Activated CD4-positive, alpha-beta T cell treated with anti-CD3 and anti-CD28 coated beads for 1 hour (primary cell): ENCODE data around the gene SPATS1.
"Not testable (repeated sequence)": the region's sequence is repeated elsewhere in the genome, so short reads cannot be mapped to it uniquely, and the experiment has no call there.

Experiments
- DNase-seq: peaks from one replicate; pipeline ENCODE4 v3.0.0-alpha.2; 2020

The SPATS1 gene

DNA sequence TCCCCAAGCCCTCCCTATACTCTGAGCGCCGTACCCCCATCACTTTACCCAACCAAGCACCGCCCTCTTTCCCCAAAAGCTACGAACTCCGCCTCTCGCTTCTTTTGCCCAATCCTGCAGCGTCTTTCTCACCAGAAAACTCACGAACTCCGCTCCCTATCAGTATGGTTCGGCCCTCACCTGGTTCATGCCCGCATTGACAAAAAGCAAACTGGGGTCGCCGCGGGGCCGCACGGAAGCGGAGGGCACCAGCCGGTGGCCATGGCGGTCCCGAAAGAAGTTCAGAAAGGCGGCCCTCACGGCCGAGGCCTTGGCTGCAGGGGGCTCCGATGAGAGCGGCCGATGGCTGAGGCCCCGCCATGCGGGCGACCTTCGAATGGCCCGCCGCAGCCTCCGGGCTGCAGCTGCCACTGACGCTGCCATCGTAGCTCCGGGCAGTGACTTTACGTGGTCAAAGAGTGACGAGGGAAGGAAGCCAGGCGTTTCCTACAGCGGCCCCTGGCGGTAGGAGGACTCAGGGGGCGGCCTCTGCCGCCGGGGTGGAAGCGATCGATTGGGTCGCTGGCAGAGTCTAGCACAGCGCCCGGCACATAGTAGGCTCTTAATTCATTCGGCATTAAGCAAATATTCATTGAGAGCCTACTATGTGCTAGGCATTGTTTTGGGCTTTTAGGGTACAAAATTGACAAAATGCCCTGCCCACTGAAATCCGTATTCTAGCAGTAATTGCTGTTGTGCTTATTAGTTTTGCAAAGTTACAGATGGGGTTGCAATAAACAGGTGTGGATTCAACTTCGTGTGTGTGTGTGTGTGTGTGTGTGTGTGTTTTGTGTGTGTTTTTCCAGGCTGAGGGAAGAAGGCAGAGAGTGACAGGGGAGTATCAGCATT, 29.3 kb upstream of the SPATS1 start, which contains the start of gene AARS2:
Gene AARS2, minus strand, starts transcription at position 447 of the 888 bp plus-strand sequence. Its CDS starts 24 bp downstream, at position 423.
- DNase-seq: peak; percentile 86

DNA sequence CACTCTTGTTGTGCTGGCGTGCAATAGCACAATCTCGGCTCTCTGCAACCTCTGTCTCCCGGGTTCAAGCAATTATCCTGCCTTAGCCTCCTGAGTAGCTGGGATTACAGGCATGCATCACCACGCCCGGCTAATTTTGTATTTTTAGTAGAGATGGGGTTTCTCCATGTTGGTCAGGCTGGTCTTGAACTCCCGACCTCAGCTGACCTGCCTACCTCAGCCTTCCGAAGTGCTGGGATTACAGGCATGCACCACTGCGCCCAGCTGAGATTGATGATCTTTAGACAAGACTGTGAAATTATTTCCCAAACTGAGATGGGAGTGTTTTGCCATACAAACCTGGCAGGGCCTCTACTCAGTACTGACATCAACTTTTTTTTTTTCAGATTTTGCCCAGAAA, 27.8 kb upstream of the SPATS1 start:
- DNase-seq: not testable (repeated sequence)

DNA sequence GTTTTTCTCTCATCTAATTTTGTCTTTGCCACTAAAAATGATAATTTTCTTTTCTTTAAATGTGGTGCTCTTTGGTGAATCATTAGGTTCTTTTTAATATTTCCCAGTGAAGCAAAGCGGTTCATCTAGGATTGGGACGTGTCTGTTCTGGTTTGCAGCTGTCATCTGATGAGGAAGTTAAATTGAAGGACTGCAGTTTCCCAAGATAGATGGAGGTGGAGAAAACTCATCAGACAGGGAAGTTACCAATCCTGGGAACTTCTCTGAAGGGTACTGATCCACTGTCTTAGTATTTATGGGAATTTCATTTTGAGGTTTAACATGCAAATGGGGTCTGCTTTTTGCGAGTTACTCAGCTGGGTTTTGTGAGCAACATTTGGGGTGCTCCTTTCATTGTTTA, 26.9 kb upstream of the SPATS1 start:
- no peak for DNase-seq

DNA sequence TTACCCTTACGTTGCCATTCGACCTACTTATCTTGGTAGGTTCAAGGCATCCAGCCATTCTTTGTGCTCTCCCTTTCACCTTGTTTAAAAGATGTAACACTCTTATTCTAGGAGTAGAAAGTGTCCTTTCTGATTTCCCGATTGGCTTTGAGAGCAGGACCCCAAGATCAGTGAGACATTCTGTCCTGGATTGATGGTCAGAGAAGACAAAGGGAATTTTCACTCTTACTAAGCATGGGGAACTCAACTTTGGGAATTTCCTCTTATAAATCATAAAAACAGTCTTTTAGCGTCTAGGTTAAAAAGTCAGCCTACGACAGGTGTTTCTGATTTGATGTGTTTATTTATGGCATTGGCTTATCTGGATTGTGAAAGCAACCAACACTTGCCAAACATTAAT, 26.5 kb upstream of the SPATS1 start:
- DNase-seq: no peak

DNA sequence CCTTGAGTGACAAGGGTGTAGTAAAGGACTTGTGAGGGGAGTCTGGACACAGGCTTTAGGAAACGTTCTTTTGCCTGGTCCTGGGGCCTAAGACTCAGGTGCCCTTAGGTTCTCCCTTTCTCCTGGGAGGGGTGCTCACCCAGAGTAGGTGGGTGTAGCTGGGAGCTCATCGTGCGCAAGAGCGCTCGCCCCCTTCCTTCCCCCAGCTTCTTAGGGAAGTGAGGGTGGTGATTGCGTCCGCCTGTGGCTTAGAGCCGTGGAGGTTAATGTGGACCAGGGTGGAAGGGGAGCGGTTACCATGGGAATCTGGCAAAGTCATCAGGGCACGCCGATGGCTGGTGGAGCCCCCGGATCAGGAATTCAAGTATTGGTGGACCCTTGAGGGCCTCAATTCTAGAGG, 26.0 kb upstream of the SPATS1 start:
- DNase-seq: no peak

DNA sequence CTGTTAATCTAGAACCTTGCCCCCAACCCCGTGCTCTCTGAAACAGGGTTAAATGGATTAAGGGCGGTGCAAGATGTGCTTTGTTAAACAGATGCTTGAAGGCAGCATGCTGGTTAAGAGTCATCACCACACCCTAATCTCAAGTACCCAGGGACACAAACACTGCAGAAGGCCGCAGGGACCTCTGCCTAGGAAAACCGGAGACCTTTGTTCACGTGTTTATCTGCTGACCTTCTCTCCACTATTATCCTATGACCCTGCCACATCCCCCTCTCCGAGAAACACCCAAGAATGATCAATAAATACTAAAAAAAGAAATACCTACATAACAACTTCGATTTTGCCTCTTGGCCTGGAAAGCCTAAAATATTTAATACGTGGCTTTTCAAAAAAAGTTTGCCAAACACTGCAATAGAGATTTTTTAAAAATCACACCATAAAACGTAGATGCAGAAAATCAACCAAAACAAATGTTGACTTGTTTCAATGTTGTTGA, 25.3 kb upstream of the SPATS1 start:
- DNase-seq: not testable (repeated sequence)

DNA sequence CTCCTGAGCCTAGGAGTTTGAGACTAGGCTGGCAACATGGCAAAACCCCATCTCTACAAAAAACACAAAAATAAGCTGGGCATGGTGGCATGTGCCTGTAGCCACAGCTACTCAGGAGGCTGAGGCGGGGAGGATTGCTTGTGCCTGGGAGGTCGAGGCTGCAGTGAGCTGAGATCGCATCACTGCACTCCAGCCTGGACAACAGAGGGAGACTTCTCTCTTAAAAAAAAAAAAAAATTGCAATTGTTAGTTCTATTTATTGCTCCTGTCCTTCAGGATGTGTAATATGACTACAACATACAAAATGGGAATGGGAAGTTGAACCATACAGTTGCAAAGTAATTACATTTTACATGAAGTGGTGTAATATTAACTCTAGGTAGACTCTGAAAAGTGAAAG, 21.2 kb upstream of the SPATS1 start:
- DNase-seq: no peak

DNA sequence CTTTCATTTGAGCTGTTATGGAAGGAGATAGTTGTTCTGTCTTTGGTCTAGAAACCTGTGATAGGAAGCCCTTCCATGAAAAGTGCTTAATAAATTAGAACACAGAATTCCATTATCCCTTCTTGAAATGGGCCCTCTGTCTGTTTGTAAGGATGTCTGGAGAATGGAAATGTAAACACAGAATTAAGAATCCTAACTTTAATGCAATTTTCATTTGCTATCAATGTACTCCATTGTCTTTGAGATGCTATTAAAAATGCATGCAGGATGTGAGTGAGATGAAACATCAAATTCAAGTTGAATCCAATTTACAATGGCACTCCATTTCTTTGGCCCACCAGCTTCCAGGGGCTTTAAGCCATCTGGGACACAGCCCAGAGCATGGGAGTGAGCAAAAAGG, 15.4 kb upstream of the SPATS1 start:
- no peak for DNase-seq

DNA sequence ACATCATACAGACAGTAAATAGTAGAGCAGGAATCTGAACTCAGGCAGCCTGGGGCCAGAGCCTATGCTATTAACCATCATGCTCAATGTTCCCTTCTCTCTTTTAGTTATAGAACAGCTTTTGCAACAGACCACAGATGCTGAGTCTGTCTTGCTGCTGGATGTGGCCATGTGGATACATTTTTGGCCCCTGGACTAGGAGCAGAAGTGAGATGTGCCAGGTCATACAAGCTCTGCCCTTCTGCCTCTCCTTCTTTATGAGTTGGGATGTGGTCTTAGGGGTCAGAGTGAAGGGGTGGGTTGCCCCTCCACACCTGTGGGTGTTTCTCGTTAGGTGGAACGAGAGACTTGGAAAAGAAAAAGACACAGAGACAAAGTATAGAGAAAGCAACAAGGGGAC, 14.7 kb upstream of the SPATS1 start:
- DNase-seq: no peak

DNA sequence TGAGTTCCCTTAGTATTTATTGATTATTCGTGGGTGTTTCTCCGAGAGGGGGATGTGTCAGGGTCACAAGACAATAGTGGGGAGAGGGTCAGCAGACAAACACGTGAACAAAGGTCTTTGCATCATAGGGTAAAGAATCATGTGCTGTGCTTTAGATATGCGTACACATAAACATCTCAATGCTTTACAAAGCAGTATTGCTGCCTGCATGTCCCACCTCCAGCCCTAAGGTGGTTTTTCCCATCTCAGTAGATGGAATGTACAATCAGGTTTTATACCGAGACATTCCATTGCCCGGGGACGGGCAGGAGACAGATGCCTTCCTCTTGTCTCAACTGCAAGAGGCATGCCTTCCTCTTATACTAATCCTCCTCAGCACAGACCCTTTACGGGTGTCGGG, 14.2 kb upstream of the SPATS1 start:
- DNase-seq: not testable (repeated sequence)

DNA sequence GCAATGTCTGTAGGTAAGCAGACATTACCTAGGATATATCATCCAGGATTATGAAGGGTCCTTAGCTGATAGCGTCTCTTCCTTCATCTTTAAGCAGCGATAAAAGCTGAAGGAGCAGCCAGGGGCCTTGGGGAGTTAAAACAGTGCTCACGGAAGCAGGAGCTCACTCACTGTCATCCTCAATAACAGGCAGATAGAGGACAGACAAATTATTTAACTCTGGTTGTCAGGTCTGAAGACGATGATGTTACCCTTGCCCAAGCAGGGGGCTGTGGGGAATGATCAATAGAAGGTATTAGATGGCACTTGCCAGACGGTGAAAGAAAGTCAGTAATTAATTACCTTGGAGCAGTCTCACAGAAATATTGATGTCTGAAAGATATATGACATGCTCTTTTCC, 12.6 kb upstream of the SPATS1 start:
- DNase-seq: no peak

DNA sequence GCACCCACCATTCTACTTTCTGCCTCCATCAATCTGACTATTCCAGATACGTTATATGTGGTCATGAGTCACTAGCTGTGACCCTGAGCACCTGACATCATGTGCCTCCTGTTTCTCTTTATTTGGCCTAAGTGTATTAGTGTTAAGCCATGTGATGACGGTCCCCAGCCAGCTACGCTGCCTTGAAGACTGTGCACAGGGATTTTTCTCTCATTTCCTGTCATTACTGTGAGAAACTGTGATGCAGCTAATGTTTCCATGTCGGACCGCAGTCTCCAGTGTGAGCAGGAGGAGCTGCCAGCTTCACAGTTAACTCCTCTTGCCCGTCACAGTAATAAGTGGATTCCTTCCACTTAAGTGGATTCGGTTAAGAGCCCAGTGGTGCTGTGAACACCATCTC, 9.9 kb upstream of the SPATS1 start:
- DNase-seq: no peak

DNA sequence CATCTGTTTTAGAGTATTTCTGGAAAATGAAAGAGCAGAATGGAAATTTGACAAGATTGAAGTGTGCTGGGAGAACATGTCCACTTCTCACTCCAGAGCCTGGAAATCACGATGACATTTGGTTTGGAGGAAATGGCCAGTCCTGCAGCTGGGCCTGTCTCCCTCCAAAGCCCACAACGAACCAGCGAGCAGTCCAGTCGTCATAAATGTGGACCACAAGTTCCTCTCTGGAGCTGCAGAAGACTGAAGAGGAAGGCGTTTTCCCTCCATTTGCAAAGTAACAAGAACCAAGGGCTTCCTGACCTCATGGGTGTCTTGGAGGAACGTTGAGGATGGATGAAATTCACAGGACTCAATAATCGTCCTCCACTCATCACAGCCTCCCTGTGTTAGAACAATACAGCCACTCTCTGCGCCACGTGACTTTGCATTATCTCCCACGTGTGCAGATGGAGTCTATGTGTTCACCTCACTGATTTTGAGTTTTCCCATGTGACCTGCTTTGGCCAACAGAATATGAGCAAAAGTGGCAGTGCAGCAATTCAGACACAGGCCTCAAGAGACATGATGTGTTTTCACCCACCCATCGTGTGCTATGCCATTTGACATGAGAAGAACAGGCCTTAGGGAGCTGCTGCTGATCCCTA, 9.1 kb upstream of the SPATS1 start:
- no peak for DNase-seq

DNA sequence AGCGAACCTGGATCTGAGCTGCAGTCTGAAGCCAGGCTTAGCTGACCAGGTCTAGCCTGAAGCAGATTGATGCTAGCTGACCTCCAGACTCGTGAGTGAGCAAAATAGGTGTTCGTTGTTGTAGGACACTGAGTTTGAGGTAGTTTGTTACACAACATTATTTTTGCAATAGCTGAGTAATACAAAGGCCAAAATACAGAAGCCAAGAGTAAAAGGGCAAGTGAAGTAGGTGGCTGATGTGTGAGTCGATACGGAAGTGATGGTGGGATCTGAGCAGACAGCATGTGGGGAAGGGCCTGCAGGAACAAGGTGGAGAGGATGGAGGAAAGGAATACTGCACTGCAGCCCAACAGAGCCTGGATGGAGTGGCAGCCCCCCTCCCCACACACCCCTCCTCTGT, 8.5 kb upstream of the SPATS1 start:
- no peak for DNase-seq

DNA sequence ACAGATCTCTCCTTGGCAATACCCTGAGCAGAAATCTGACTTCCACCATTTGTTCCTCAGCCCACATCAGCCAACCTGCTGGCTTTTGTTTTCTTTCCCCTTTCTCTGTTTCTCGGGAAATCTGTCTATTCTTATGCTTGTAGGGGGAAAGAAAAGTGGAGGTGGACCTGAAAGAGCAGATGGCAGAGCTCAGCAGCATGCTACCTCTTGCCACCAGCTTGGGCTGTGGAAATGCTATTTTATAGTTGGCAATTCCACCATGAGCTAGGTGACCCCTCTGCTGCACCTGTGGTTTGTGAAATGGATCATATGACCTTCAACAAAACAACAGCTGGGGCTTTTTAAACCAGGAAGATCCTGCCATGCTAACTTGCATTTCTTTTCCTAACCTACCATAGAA, 6.8 kb upstream of the SPATS1 start:
- no peak for DNase-seq

DNA sequence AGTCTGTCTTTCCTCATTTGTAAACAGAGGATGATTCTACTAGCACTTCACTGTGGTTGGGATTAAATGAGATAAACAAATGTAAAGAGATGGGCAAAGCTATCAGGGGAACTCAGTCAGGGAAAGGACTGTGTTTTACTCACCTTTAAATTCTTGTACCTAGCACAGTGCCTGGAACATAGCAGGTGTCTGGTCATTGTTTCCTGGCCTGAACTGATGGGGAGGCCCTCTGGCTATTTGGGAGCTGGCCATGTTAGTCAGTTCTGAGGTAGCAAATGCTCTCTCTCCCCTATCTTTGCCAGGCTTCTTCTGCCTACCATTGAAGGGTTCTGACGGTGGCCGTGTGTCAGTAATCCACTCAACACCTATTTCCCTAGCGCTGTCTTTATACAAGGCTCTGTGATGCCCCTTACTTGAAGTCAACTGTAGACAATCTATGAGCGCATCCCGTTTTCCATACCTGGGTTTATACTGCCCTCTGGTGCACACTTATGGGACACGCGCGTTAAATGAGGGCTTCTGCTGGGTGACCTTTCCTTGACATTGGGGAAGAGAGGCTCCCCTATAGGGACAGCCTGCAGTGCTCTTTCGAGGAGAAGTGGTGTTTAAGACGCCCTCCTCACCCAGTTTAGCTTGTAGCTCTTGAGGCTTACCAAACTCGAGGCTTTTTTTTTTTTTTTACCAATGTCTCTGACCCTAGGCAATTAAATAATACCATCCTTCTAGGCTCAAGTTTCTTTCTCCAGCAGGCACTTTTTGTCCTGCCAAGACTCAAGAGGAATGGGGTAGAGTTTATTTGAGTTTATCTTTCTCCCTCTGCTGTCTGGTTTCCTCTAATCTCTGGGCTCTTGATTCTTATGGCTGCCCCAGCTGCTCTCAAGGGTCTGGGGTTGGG, 4.0 kb upstream of the SPATS1 start:
- peak; percentile 46 for DNase-seq

DNA sequence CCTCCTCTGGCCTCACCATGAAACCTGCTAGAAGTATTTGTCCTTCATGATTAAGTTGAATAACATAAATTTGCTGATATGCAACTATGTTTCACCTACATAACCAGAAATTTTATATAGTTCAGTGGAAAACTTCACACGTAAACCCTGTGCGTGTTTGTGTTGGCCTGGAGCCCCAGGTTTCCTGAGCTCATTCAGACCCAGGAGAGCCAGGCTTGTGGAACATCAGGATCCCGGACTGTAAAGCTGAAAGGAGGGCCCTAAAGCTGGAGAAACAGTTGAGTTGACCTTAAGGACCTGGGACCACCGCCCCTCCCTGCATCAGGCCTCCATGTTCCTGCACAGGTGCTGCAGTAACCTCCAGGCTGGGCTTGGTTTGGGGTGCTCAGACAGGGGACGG, 3.1 kb upstream of the SPATS1 start:
- DNase-seq: no peak

DNA sequence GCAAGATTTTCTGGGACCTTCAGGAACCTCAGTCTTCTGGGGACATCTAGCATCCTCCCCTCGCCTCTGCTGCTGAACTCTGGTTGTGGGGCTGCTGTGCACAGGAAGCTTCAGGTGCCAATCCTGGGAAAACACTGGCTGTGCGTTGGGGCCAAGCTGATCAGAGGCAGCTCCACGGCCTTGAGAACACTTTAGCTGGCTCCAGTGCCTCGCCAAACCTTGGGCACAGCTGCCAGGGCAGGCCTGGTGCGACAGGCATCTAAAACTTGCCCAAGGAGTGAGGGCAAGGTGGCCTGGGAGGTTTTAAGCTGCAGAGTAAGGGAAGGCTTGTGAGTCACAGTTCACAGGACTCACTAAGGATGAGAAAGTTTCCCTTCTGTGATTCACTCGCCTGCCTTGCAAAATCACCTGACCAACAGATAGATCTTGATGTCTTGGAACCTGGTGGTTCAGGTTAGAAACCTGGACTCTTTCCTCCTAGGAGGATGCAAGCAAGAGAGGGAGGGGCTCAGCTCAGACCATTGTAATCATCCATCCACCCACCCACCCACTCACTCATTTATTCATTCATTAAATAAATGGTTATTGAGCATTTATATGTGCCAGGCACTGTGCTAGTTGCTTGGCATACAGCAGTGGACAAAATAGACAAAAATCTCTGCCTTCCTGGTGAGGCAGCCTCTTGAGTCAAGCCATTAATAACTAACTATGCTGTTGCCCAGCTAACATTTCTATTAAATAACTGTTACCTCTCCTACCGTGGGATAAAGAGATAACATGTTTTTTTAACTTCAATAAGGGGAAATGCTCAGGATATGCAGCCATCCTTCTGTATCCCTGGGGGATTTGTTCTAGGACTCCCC, 2.5 kb upstream of the SPATS1 start:
- DNase-seq: no peak

DNA sequence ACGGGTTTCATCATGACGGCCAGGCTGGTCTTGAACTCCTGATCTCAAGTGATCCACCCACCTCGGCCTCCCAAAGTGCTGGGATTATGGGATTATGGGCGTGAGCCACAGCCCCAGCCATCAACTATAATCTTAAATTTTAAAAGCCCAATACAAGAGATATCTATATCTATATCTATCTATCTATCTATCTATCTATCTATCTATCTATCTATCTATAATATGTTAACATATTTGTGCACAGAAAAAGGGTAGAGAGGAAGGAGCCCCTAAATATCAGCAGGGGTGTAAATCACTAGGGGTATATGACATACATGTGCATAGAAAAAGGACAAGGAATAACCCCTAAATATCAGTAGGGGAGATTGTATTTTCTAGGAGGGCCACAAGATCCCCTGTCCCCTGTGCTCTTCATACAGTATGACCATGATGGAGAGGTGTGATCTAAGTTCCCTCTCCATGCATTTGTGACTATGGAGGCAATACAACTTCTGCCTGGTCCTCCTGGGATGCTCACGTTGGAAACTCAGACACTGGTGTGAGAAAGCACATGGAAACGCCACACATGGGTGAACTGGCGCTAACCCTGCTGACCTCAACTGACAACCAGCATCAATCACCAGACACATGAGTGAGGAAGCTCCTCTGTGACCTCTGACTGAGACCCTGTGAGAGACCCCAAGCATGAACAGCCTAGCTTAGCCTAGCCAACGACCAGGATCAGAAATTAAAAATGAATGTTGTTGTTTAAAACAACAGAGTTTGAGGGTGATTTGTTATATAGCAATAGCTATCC, 1.2 kb upstream of the SPATS1 start:
- no peak for DNase-seq

DNA sequence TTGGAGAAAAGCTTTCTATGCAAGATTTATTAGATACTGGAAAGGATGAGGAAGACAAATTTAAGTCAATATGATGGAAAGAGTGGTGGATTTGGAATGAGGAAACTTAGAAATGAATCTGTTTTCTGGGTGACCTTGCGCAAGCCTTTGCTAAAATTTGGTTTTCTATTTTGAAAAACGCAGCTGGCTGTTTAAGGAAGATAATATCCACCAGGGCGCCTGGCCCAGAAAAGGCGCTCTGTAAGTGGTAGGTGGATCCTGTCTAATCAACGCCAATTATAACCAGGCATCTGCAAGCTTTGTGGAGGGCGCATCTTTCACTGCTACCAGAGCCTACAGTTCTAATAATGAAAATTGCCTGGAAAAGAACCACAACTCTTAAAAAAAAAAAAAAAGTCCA, 398 bp upstream of the SPATS1 start:
- DNase-seq: no peak

DNA sequence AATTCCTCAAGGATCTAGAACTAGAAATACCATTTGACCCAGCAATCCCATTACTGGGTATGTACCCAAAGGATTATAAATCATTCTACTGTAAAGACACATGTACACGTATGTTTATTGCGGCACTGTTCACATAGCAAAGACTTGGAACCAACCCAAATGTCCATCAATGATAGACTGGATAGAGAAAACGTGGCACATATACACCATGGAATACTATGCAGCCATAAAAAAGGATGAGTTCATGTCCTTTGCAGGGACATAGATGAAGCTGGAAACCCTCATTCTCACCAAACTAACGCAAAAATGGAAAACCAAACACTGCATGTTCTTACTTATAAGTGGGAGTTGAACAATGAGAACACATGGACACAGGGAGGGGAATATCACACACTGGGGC, 4.4 kb downstream of the SPATS1 start:
- DNase-seq: not testable (repeated sequence)
